Adipose tissue (tissue), 3 donors: Measurements from ENCODE around the gene CRKL. TPM values are rescaled to one million over a fixed set of nuclear protein-coding genes. Genes with fewer than 3 reads are reported as not detected.

Source experiments
- H3K27ac ChIP-seq: one replicate; pipeline ENCODE4 v1.5.1; 2013; ENCODE audit warnings: low read depth, low read length
- WGBS, 3 donors: extraction: QIAGEN DNeasy Blood & Tissue Kit; methylation state at CpG; one replicate each; pipeline ENCODE4 v1.1.7; 2013; 5-methylcytosine and 5-hydroxymethylcytosine counted together
- polyA plus RNA-seq, 3 donors: library from polyadenylated mRNA; stranded (reverse); fragments of 200-250 nt; gene quantifications; one replicate each; pipeline ENCODE4 v1.2.3, GENCODE V29; 2013
- donor health status: healthy with polysubstance abuse.
- donor health status: Bipolar disorder and iron deficiency.
- donor health status: healthy.

CRKL gene
- polyA plus RNA-seq, 3 donors, result 10.7 to 19.8 (median 16.2) TPM

DNA sequence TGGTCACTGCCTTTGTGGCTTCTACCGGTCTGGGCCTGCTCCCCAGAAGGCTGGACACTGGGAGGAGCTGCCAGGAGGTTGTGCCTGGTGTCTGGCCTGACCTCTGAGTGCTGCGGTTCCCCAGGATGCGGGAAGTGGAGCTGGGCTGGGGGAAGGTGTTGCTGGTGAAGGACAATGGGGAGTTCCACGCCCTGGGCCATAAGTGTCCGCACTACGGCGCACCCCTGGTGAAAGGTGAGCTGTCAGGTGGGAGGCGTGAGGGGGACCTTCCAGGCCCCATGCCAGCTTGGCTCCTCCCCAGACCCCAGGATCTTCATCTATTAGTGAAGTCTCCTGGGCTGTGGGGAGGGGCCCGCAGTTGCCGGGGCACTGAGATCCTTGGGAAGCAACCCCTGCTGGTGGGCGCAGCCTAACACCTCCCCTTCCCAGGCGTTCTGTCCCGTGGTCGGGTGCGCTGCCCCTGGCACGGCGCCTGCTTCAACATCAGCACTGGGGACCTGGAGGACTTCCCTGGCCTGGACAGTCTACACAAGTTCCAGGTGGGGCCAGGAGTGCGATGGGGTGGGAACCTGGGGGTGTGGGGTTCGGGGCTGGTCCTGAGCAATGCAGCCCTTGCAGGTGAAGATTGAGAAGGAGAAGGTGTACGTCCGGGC lies 56.6 kb downstream of the CRKL start:
- no peak overlapping the region for H3K27ac ChIP-seq
- WGBS, 3 donors, result 63 to 72% (median 68%) methylated on average over 20 to 21 of the region's 21 CpGs

DNA sequence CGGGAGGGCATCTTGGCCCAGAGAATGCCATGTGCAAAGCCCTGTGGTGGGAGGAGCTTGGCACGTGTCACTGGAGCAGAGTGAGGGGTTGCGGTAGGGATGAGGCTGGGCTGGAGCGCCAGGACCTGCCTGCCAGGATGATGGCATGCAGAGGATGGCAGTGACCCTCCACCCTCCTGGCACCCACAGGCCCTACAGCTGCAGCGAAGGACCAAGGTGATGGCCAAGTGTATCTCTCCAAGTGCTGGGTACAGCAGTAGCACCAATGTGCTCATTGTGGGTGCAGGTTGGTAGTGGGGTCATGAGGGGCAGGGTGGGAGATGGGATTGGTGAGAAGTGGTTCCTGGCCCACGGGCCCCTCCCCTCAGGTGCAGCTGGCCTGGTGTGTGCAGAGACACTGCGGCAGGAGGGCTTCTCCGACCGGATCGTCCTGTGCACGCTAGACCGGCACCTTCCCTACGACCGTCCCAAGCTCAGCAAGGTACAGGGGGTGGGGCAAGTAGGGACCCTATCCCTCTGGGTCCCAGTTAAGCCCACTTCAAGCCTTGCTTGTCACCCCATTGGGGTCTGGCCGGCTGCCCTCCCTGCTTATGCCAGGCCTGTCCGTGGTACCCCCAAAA lies 57.2 kb downstream of the CRKL start:
- H3K27ac ChIP-seq, result no peak overlapping the region
- 72 to 87% (median 83%) methylated on average over 14 to 16 of the region's 16 CpGs for WGBS, 3 donors

DNA sequence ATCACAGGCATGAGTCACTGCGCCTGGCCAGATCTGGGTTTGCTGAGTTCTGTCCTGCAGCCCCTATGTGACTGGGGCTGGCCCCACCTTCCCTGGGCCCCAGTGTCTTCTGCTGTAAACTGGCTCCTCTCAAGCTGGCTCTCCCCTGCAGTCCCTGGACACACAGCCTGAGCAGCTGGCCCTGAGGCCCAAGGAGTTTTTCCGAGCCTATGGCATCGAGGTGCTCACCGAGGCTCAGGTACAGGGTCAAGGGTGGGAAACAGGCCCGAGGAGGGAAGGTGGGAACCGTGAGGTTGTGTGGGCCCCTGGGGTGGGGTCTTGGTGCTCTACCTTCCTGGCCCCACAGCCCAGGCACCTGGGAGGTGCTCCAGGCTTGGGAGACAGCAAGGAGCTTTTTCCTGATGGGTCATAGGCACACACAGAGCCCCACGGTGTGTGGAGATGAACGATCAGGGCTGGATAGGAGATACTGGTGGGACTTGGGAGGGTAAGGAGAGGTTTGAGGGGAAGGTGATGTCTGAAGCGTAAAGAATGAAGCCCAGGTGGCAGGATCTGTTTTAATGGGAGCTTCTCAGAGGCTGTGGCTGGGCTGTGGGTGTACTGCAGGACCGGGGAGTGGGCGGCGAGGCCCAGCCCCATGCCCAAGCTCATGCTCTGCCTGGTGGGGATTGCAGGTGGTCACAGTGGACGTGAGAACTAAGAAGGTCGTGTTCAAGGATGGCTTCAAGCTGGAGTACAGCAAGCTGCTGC lies 58.5 kb downstream of the CRKL start:
- no peak overlapping the region for H3K27ac ChIP-seq

DNA sequence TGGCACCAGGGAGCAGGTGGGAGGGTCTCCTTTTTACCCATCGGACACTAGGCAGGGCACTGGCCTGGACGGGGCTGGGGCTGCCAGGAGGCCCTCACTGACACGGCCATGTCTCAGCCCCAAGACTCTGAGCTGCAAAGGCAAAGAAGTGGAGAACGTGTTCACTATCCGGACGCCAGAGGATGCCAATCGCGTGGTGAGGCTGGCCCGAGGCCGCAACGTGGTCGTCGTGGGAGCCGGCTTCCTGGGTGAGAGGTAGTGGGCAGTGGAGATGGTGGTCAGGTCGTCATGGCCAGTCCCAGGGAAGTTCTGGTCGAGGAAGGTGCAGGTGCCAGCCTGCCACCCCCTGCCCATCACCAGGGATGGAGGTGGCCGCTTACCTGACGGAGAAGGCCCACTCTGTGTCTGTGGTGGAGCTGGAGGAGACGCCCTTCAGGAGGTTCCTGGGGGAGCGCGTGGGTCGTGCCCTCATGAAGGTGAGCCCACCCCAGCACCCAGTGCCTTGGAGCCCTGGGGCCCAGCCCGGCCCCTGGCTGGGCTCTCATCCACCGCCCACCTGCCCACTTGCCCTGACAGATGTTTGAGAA lies 59.2 kb downstream of the CRKL start:
- no peak overlapping the region for H3K27ac ChIP-seq
- 76 to 81% (median 79%) methylated on average over 24 of the region's 24 CpGs for WGBS, 3 donors

More for the DNA sequence above, 58.5 kb downstream of the CRKL start:
- 77 to 88% (median 86%) methylated on average over 14 of the region's 14 CpGs for WGBS, 3 donors

DNA sequence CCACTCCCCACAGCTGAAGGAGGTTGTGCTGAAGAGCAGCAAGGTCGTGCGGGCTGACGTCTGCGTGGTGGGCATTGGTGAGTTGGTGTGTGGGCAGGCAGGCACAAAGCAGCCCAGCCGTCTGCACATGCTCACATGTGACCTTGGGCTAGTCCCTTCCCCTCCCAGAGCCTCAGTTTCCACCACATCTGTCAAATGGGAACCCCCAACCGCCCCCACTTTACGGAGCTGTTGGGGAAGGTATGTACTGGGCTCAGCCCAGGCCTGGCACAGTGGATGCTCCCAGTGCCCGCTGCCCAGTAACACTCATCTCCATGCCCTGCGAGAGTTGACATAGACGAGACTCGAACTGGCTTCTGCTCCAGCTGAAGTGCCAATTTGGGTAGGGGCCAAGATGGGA lies 59.8 kb downstream of the CRKL start:
- 78 to 89% (median 81%) methylated on average over 11 of the region's 11 CpGs for WGBS, 3 donors
- no peak overlapping the region for H3K27ac ChIP-seq

DNA sequence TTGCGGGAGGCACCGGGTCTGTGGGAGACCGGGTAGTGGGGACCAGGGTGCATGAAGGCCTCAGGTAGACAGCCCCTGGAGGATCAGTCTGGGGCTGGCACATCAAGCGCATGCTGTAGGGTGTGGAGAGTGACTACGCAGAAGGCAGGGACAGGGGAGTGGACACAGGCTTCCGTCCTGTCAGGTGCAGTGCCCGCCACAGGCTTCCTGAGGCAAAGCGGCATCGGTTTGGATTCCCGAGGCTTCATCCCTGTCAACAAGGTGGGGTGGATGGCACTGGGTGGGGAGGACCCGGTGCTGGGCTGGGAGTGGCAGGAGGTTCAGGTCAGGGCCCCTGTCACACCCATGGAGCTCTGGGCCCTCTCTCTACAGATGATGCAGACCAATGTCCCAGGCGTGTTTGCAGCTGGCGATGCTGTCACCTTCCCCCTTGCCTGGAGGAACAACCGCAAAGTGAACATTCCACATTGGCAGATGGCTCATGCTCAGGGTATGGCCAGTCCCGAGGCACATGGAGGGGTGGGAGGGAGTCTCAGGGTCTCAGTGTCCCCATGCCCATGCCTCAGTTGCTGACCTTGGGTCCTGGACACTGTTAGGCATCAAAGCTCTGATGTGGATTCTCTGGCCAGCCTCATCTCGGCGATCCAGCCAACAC lies 60.4 kb downstream of the CRKL start:
- WGBS, 3 donors, result 88 to 90% (median 90%) methylated on average over 13 to 17 of the region's 17 CpGs
- no peak overlapping the region for H3K27ac ChIP-seq

DNA sequence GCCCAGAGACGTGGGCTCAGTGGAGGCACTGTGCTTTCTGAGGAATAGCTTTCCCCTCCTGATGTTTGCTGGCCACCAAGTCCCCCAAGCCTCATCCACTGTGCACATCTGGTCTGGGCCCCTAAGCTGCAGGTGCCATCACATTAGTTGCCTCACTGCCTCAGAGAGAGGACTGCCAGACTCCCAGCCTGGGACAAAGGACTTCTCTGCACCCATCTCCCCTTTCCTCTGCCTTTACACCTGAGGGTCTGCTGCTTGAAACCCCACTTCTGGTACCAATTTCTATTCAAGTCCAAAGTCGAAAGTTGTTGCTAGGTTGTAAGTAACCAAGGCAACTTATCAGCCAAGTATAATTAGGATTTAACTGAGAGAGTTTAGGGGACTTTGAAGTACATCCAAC lies 61.2 kb downstream of the CRKL start:
- no peak overlapping the region for H3K27ac ChIP-seq
- 91 to 94% (median 94%) methylated on average over 2 of the region's 2 CpGs for WGBS, 3 donors

DNA sequence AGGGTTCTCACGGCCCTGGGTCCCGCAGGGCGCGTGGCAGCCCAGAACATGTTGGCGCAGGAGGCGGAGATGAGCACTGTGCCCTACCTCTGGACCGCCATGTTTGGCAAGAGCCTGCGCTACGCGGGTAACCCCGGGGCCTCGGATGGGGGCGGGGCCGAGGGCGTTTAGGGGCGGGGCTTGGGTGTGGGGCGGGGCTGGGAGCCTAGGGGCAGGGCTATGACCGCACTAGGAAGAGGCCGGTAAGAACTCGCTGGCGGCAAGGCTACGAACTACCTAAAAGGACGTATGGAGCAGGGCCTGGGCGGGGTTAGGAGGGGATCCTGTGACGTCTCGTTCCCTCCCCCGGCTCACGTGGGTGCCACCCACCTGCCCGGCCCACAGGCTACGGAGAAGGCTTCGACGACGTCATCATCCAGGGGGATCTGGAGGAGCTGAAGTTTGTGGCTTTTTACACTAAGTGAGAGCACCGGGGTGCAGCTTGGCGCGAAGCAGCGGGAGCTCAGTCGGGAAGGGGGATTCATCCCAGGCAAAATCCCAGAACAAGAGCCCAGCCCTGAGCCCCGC lies 62.1 kb downstream of the CRKL start:
- no peak overlapping the region for H3K27ac ChIP-seq
- WGBS, 3 donors, result 13 to 17% (median 13%) methylated on average over 39 of the region's 39 CpGs

DNA sequence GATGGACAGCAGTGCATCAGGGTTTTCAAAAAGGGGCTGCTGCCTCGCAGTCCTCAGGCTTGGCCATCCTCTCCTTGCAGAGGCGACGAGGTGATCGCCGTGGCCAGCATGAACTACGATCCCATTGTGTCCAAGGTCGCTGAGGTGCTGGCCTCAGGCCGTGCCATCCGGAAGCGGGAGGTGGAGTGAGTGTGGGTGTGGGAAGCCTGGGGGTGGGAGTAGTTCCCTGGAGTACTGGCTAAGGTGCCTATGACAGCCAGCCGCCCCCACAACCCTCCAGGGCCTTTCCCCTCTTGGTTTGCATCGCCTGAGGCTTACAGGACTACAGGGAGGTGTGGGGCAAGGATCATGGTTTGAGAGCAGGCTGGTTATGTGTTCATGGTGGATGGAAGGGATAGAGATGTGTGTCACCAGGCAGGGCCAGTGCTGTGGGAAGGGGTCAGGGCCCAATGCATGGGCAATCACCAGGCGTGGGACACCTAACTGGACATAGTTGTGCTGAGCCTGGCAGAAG lies 62.8 kb downstream of the CRKL start:
- no peak overlapping the region for H3K27ac ChIP-seq
- WGBS, 3 donors, result 30 to 52% (median 36%) methylated on average over 13 of the region's 13 CpGs

DNA sequence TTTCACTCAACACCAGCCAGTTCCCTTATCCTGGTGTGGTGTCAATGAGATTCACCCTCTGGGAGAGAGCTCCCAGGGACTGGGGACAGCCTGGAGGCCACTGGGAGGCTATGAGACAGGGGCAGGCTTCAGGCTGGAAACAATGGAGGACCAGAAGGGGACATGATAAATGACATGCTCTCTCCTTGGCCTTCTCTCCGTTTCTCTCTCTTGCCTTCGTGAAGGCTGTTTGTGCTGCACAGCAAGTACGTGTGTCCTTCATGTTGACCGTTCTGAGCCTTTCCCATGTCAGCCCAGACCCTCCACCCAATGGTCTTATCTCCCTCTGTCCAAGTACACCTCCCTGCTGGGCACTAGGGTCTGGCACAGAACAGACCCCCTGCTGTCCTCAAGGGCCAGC lies 63.3 kb downstream of the CRKL start:
- H3K27ac ChIP-seq, result no peak overlapping the region
- 76 to 86% (median 84%) methylated on average over 3 to 4 of the region's 4 CpGs for WGBS, 3 donors

DNA sequence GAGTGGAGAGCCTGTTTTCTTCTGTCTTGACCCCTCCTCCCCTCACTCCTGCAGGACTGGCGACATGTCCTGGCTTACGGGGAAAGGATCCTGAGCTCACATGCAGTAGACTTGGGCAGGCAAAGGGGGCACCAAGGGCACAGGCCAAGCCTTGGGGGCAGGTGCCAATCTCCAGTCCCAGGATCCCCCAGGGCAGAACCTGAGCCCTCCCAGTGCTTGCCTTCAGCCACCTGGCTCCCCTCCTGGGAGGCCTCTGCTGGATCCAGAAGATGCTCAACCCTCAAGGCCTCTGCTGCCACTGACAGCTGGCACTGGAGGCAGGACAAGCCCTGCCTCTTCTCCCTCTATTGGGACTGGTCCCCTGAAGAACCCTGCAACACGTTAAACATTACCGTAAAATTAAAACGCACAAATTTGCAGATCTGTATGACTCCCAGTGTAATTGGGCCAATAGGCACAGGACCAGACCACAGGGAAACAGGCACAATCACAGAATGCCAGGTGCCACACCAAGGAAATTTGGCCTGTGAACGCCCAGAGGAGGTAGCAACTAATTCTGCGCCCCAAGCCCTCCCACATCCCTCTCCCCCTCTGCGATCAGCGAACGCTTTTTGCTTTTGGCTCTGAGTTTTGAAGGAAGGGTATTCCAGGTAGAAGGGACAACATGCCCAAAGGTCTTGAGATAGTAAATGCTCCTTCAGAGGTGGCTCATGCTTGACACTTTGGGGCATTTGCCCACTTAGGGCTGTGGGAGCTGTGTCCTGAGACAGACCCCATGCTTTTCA lies 63.9 kb downstream of the CRKL start:
- H3K27ac ChIP-seq, result peak overlapping the region; percentile 67
- 63 to 66% (median 66%) methylated on average over 10 of the region's 10 CpGs for WGBS, 3 donors

DNA sequence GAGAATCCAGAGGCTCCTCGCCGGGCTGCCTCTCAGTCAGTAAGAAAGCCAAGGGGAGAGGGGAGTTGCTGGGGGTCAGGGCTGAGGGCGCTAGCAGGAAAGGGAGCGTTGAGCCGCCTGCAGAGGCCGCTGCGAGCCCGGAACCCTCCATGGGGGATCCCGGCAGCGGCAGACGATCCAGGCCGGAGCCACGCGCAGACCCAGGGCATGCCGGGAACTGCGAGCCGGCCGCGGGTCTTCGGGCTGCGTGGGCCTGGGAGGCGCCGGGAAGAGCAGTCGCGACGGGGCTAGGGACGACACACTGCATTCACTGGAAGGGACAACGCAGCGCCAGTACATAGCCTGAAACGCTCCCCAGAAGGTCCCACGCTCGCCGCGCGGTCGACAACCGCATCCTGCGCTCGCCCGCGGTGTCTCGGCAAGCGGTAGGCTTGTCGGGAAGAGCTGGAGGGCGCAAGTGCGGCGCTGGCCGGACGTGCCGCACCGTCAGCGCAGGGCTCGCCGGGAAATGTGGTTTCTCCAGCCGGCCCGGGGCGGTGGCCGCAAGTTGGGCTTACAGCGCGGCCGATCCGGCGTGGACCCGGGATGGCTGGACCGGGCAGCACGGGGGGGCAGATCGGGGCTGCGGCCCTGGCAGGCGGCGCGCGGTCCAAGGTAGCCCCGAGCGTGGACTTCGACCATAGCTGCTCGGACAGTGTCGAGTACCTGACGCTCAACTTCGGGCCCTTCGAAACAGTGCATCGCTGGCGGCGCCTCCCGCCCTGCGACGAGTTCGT lies 64.8 kb downstream of the CRKL start, which contains the start of gene LZTR1:
Gene LZTR1 (plus strand): TSS at position 511 of the 776 bp plus-strand sequence. CDS start 75 bp downstream, at position 586.
- H3K27ac ChIP-seq, result peak within 1 kb of the TSS; percentile 67
- 0% methylated on average over 79 to 87 of the region's 87 CpGs for WGBS, 3 donors

DNA sequence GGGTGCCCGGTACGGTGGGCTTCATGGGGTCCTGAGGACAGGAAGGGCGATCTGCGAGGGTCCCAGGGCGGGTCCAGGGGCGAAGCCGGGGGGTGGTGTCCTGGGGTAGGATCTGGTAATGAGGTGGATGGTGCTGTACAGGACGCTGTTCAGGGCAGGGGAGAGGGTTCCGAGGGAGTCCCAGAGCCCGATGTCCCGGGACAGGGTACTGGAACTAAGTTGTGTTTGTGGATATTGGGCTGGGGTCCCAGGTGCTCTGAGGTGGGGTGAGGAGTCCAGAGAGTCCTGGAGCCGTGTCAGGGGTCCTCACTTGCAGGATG lies 65.3 kb downstream of the CRKL start:
- 0 to 1% (median 1%) methylated on average over 12 of the region's 12 CpGs for WGBS, 3 donors
- H3K27ac ChIP-seq, result no peak overlapping the region

DNA sequence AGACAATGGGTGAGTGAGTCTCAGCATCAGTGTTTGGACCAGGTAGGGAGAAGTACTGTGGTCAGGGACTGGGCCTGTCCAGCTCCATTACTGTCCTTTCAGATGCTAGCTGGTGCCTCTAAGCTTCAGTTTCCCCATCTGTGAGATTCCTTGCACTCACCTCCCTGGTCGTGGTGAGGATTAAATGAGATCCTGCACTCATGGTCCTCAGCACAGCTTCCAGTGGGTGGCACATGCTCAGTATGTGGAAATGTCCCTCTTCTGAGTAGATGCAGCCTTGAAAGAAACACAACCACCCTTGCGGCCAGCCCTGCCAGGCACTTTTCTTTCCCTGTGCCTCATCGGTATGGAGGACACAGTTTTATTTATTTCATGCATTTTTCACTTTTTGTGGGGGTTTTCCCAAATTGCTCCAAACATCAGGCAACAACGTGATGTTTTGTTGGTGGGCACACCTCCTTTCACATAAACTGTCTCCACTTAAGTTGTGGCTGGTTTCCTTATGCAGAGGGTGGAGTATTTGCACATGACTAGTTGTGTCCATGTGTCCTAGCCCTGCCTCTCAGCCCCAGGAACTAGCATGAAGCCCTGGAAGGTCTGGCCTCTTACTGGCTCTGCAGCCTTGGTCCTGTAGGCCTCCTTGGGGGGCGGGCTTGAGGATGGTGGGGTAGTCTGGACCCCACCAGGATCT lies 66.0 kb downstream of the CRKL start:
- WGBS, 3 donors, result 67 to 77% (median 76%) methylated on average over 5 of the region's 5 CpGs
- no peak overlapping the region for H3K27ac ChIP-seq

DNA sequence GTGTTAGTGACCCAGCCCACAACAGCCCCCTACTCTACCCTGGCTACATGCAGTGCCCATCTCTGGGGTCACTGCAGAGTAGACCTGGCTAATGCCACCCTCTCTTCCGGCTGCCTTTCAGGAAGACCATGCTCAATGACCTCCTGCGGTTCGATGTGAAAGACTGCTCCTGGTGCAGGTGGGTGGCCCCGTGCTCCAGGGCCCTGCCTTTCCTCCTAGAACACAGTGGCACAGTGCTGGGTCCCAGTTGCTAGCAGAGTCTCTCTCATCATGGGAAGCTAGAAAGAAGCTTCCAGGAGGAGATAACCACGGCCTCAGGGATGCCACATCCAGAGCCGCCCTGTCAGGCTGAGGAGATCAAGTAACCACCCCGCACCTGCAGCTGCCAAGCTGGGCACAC lies 68.5 kb downstream of the CRKL start:
- no peak overlapping the region for H3K27ac ChIP-seq
- WGBS, 3 donors, result 90 to 97% (median 95%) methylated on average over 7 of the region's 7 CpGs

DNA sequence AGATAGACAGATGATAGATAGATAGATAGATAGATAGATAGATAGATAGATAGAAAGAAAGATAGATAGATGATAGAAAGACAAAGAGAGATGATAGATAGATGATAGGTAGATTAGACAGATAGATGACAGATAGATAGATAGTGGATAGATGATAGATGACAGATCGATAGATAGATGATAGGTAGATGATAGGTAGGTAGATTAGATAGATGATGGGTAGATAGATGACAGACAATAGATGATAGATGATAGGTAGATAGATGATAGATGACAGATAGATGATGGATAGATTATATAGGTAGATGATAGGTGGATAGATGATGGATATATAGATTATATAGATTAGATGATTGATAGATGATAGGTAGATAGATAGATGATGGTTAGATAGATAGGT lies 69.2 kb downstream of the CRKL start:
- no peak overlapping the region for H3K27ac ChIP-seq
- WGBS, 3 donors, result 74 to 98% (median 98%) methylated on average over 1 of the region's 1 CpG
